HepG2 (cell line): Measurements from ENCODE around the gene PLEKHG5. TPM values are rescaled to one million over a fixed set of nuclear protein-coding genes. Genes with fewer than 3 reads are reported as not detected.

ENCODE experiments used
- ARNTL ChIP-seq: sonication (generic); formaldehyde crosslinking; IDR thresholded peaks from 2 replicates; pipeline ENCODE4 v1.4.0; 2020; ENCODE audit warnings: mild to moderate bottlenecking, missing genetic modification reagents
- BORCS8-MEF2B ChIP-seq: sonication (generic); formaldehyde crosslinking; IDR thresholded peaks from 2 replicates; pipeline ENCODE4 v1.8.0; 2022; ENCODE audit warnings: mild to moderate bottlenecking, missing genetic modification reagents
- BRCA1 ChIP-seq: sonication (generic); formaldehyde crosslinking; IDR thresholded peaks from 2 replicates; pipeline ENCODE4 v1.4.0; 2020; ENCODE audit warnings: missing genetic modification reagents
- ELF4 ChIP-seq: sonication (generic); formaldehyde crosslinking; IDR thresholded peaks from 2 replicates; pipeline ENCODE4 v1.5.0; 2020; ENCODE audit warnings: missing genetic modification reagents, mild to moderate bottlenecking, moderate library complexity, borderline replicate concordance
- FOSL2 ChIP-seq: sonication (generic); formaldehyde crosslinking; IDR thresholded peaks from 2 replicates; pipeline ENCODE4 v1.4.0; 2020; ENCODE audit warnings: missing genetic modification reagents
- GTF3A ChIP-seq: sonication (generic); formaldehyde crosslinking; conservative IDR thresholded peaks from 2 replicates; pipeline ENCODE4 v1.4.0; 2020; ENCODE audit warnings: mild to moderate bottlenecking, missing genetic modification reagents
- HMGXB4 ChIP-seq, 2 experiments: sonication (generic) in 1 of 2; formaldehyde crosslinking in 1 of 2; IDR thresholded peaks; 2 replicates each; pipeline versions ENCODE4 v1.4.0 to v1.6.1; 2018 to 2020; ENCODE audit warnings: missing genetic modification reagents in 2 of 2, borderline replicate concordance in 1 of 2, low read depth in 1 of 2, mild to moderate bottlenecking in 1 of 2, missing biosample characterization in 1 of 2
- HNRNPUL1 ChIP-seq: fragments of 200-400 bp; formaldehyde crosslinking; IDR thresholded peaks from 2 replicates; pipeline ENCODE4 v1.6.1; 2017; ENCODE audit warnings: low read depth, mild to moderate bottlenecking, low read length, moderate library complexity
- MAFF ChIP-seq: IDR thresholded peaks from 2 replicates; pipeline ENCODE4 v1.6.1; 2011; ENCODE audit warnings: low read depth, low read length, improper control_type of control experiment
- MXD4 ChIP-seq: IDR thresholded peaks from 2 replicates; pipeline ENCODE4 v1.6.1; 2016; ENCODE audit warnings: mild to moderate bottlenecking, missing biosample characterization, missing genetic modification reagents
- MYPOP ChIP-seq: sonication (generic); formaldehyde crosslinking; IDR thresholded peaks from 2 replicates; pipeline ENCODE4 v1.8.1; 2023; ENCODE audit warnings: mild to moderate bottlenecking, moderate library complexity, missing genetic modification reagents
- NFE2L1 ChIP-seq: sonication (generic); formaldehyde crosslinking; IDR thresholded peaks from 2 replicates; pipeline ENCODE4 v1.4.0; 2020; ENCODE audit warnings: missing genetic modification reagents, mild to moderate bottlenecking, borderline replicate concordance
- NFKB2 ChIP-seq: sonication (generic); formaldehyde crosslinking; IDR thresholded peaks from 2 replicates; pipeline ENCODE4 v1.4.0; 2020; ENCODE audit warnings: missing genetic modification reagents, borderline replicate concordance
- STAT5B ChIP-seq: sonication (generic); formaldehyde crosslinking; IDR thresholded peaks from 2 replicates; pipeline ENCODE4 v1.4.0; 2020; ENCODE audit warnings: missing genetic modification reagents
- ZBTB34 ChIP-seq: sonication (generic); formaldehyde crosslinking; IDR thresholded peaks from 2 replicates; pipeline ENCODE4 v1.8.0; 2022; ENCODE audit warnings: mild to moderate bottlenecking, missing genetic modification reagents
- ZFP90 ChIP-seq: sonication (generic); formaldehyde crosslinking; IDR thresholded peaks from 2 replicates; pipeline ENCODE4 v1.8.0; 2022; ENCODE audit warnings: missing genetic modification reagents, mild to moderate bottlenecking, inconsistent platforms, borderline replicate concordance
- ZNF180 ChIP-seq: sonication (generic); formaldehyde crosslinking; IDR thresholded peaks from 2 replicates; pipeline ENCODE4 v1.4.0; 2020; ENCODE audit warnings: low read depth, missing genetic modification reagents, borderline replicate concordance
- ZNF263 ChIP-seq: sonication (generic); formaldehyde crosslinking; IDR thresholded peaks from 2 replicates; pipeline ENCODE4 v1.4.0; 2020; ENCODE audit warnings: missing genetic modification reagents
- ZNF343 ChIP-seq: sonication (generic); formaldehyde crosslinking; IDR thresholded peaks from 2 replicates; pipeline ENCODE4 v1.4.0; 2020; ENCODE audit warnings: mild to moderate bottlenecking, missing genetic modification reagents
- ZNF546 ChIP-seq: sonication (generic); formaldehyde crosslinking; conservative IDR thresholded peaks from 2 replicates; pipeline ENCODE4 v1.8.1; 2023; ENCODE audit warnings: mild to moderate bottlenecking, missing genetic modification reagents
- ZNF552 ChIP-seq: sonication (generic); formaldehyde crosslinking; IDR thresholded peaks from 2 replicates; pipeline ENCODE4 v1.9.0; 2022; ENCODE audit warnings: missing genetic modification reagents, mild to moderate bottlenecking, borderline replicate concordance
- ZNF761 ChIP-seq: sonication (generic); formaldehyde crosslinking; conservative IDR thresholded peaks from 2 replicates; pipeline ENCODE4 v1.4.0; 2020; ENCODE audit warnings: mild to moderate bottlenecking, missing genetic modification reagents
- polyA plus RNA-seq, 8 experiments: library from polyadenylated mRNA; depleted of rRNA in 3 of 8; stranded (reverse) in 7 of 8; unstranded in 1 of 8; fragments of >200 nt; fragmentation: Illumina TruSeq in 4 of 8; extraction: Trizol in 4 of 8; gene quantifications; 2 replicates each; pipeline versions ENCODE4 v1.2.1 to v1.2.3, GENCODE V29; 2011 to 2016; ENCODE audit warnings: low read depth in 4 of 8, missing spikeins in 1 of 8, mixed read lengths in 1 of 8; ENCODE audit not compliant: insufficient read depth in 1 of 8
- total RNA-seq, 5 experiments: library from RNA; depleted of rRNA; stranded (reverse); fragments of >200 nt; fragmentation: Illumina TruSeq; extraction: Trizol; gene quantifications; 2 replicates each; pipeline ENCODE4 v1.2.3, GENCODE V29; 2016; ENCODE audit warnings: low read depth in 1 of 5
- TF ChIP-seq, protein P1 (sequence below): sonication (generic); formaldehyde crosslinking; conservative IDR thresholded peaks from 2 replicates; pipeline ENCODE4 v1.8.0; 2022; ENCODE audit warnings: mild to moderate bottlenecking, moderate library complexity, missing genetic modification reagents

The PLEKHG5 gene
- total and polyA plus RNA-seq, 2 of the 13 experiments (the other 11 are each of a cell fraction or from before 2014, with no cell fraction given) = 1.9 to 3.5 TPM

DNA sequence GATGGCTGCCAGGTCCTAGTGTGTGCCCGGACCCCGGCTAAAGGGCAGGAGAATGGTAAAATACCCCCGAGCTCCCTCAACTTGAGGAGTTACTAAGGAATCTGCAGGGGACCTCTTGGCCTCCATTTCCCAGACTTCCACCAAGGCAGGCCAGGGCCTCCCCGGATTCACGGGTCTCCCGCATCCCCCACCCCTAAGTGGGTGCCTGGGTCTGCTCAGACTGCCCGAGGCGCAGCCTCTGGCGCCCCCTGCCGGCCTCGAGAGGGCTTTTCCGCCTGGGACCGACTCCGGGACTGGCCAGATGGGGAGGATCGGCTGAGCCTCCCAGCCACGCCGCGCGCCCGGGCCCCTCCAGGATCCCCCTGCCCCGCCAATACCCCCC, 1.7 kb downstream of the PLEKHG5 start (continued):
- TF ChIP-seq, protein P1, sequence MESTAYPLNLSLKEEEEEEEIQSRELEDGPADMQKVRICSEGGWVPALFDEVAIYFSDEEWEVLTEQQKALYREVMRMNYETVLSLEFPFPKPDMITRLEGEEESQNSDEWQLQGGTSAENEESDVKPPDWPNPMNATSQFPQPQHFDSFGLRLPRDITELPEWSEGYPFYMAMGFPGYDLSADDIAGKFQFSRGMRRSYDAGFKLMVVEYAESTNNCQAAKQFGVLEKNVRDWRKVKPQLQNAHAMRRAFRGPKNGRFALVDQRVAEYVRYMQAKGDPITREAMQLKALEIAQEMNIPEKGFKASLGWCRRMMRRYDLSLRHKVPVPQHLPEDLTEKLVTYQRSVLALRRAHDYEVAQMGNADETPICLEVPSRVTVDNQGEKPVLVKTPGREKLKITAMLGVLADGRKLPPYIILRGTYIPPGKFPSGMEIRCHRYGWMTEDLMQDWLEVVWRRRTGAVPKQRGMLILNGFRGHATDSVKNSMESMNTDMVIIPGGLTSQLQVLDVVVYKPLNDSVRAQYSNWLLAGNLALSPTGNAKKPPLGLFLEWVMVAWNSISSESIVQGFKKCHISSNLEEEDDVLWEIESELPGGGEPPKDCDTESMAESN = no peak
- no peak for TF ChIP-seq BRCA1 (CRISPR knock-in tag)
- no peak for TF ChIP-seq MXD4 (CRISPR knock-in tag)
- TF ChIP-seq MYPOP (CRISPR knock-in tag) = peak; percentile 42; the same call in 1 of the 2 replicates
- no peak for TF ChIP-seq HNRNPUL1
- TF ChIP-seq BORCS8-MEF2B (CRISPR knock-in tag) = no peak
- 0 out of 2 replicates have a peak, but pooled peaks have one; percentile 61 for TF ChIP-seq ZNF761 (CRISPR knock-in tag)
- no peak for TF ChIP-seq NFKB2 (CRISPR knock-in tag)
- TF ChIP-seq ZFP90 (CRISPR knock-in tag) = 0 out of 2 replicates have a peak, but pooled peaks have one; percentile 31
- no peak for TF ChIP-seq ELF4
- 0 out of 2 replicates have a peak, but pooled peaks have one; percentile 4 for TF ChIP-seq FOSL2 (CRISPR knock-in tag)
- no peak for TF ChIP-seq NFE2L1 (CRISPR knock-in tag)
- TF ChIP-seq ZNF263 (CRISPR knock-in tag) = peak; percentile 68; the same call in 1 of the 2 replicates
- TF ChIP-seq MAFF = no peak
- 0 out of 2 replicates have a peak, but pooled peaks have one; percentile 20 for TF ChIP-seq ZNF552
- peak; percentile 74 to 77; a peak in 3 of 4 replicates for TF ChIP-seq HMGXB4 (CRISPR knock-in tag; IDR thresholded peaks at IDR 0.05; ENCODE audit: borderline replicate concordance in 1 of 2, low read depth in 1 of 2)
- TF ChIP-seq GTF3A = 0 out of 2 replicates have a peak, but pooled peaks have one; percentile 19
- TF ChIP-seq ZNF343 = no peak
- TF ChIP-seq ZNF180 (CRISPR knock-in tag) = no peak
- TF ChIP-seq STAT5B (CRISPR knock-in tag) = no peak
- TF ChIP-seq ZBTB34 = no peak
- TF ChIP-seq ZNF546 (CRISPR knock-in tag) = 0 out of 2 replicates have a peak, but pooled peaks have one; percentile 48
- TF ChIP-seq ARNTL (CRISPR knock-in tag) = no peak
